OCI-LY3 (cell line): ENCODE measurements around the gene RUFY3.

ENCODE experiments used
- EZH2phosphoT487 ChIP-seq: fragments of 200-600 bp; shearing (Covaris generic); IDR thresholded peaks from 2 replicates; pipeline ENCODE4 v1.6.1; 2018; ENCODE audit warnings: antibody characterized with exemption, mixed run types, low read depth
- TF ChIP-seq, protein P1 (sequence below): fragments of 200-600, 300-600 bp; sonication (generic); IDR thresholded peaks from 2 replicates; pipeline ENCODE4 v1.5.1; 2014; ENCODE audit warnings: antibody characterized with exemption, low read length, low read depth

DNA sequence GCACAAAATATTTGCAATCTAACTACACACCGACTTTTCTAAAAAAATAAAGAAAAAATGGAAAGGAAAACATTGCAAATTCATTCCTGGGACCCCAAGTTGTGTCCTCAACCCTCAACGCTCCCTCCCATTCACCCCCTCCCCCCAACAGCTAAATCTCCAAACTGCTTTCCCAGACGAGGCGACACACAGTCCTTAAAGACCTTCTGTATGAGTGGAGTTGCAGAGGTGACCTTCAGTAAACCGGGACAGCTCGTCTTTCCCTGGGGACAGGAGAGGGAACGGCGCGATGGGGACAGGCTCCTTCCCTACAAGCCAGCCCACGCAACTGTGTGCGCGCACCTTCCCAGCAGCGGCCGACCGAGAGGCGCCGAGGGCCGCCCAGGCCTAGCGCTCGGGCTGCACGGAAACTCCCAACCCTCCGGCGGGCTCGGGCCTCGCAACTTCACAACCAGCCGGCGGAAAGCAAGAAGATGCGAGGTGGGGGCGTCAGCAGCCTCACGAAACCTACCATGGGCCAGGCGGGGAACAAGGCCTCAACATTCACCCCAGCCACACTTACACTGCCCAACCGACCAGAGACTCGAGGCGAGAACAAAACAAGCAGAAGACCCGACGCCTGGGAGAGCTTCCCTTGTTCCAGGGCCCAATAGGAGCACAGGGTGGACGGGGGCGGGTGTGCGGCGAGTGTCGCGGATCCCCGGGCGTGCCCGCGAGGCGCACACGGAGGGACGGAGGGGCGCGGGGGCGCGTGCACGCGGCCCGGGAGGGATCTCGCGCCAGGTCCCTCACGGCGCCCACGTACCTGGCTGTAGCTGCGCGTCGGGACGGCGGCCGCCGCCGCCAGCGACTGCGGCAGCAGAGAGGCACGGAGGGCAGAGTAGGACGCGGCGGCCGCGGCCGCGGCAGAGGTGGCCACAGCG, 117.2 kb downstream of the RUFY3 start:
- TF ChIP-seq, protein P1, sequence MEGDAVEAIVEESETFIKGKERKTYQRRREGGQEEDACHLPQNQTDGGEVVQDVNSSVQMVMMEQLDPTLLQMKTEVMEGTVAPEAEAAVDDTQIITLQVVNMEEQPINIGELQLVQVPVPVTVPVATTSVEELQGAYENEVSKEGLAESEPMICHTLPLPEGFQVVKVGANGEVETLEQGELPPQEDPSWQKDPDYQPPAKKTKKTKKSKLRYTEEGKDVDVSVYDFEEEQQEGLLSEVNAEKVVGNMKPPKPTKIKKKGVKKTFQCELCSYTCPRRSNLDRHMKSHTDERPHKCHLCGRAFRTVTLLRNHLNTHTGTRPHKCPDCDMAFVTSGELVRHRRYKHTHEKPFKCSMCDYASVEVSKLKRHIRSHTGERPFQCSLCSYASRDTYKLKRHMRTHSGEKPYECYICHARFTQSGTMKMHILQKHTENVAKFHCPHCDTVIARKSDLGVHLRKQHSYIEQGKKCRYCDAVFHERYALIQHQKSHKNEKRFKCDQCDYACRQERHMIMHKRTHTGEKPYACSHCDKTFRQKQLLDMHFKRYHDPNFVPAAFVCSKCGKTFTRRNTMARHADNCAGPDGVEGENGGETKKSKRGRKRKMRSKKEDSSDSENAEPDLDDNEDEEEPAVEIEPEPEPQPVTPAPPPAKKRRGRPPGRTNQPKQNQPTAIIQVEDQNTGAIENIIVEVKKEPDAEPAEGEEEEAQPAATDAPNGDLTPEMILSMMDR, result no peak
- no peak for TF ChIP-seq EZH2phosphoT487
